Measurements from ENCODE around the gene RAB19. TPM values are rescaled to one million over a fixed set of nuclear protein-coding genes. Genes with fewer than 3 reads are reported as not detected.

RAB19 gene
- total RNA-seq, 1 donor from 2014 or later = 2.9 TPM

DNA sequence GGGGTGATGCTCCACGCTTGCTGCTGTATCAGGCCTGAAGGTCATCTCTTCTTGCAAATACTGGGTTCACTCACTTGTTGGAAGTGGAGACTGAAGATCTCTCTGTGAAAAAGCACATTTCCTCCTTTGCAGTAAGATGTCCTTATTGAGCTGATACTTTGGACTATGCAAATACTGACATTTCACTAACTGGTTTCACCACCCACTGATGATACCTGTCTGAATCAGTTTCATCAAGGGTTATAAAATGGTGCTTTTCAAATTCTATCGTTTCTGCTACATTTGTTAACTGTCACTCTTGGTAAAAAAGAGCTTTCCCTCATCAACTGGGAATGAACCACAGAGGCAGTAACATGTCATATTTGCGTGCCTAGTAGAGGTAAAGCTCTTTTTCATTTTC, 35.5 kb downstream of the RAB19 start:
- H3K27ac ChIP-seq = no peak overlapping the region
- no peaks in the 10 kb centered on the region for H3K9me3 ChIP-seq
- no peaks in the 10 kb centered on the region for H3K36me3 ChIP-seq
- no peaks in the 10 kb centered on the region for H3K4me1 ChIP-seq
- peaks cover 5% of the 10 kb centered on the region for H3K27me3 ChIP-seq
- no peak for ATAC-seq
- H3K4me3 ChIP-seq = no peak overlapping the region
- TF ChIP-seq, protein P1, sequence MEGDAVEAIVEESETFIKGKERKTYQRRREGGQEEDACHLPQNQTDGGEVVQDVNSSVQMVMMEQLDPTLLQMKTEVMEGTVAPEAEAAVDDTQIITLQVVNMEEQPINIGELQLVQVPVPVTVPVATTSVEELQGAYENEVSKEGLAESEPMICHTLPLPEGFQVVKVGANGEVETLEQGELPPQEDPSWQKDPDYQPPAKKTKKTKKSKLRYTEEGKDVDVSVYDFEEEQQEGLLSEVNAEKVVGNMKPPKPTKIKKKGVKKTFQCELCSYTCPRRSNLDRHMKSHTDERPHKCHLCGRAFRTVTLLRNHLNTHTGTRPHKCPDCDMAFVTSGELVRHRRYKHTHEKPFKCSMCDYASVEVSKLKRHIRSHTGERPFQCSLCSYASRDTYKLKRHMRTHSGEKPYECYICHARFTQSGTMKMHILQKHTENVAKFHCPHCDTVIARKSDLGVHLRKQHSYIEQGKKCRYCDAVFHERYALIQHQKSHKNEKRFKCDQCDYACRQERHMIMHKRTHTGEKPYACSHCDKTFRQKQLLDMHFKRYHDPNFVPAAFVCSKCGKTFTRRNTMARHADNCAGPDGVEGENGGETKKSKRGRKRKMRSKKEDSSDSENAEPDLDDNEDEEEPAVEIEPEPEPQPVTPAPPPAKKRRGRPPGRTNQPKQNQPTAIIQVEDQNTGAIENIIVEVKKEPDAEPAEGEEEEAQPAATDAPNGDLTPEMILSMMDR (IDR thresholded peaks at IDR 0.05) = no peak
- intact Hi-C loops (cut with DNase I) = no loop called here
- no peak for DNase-seq

DNA sequence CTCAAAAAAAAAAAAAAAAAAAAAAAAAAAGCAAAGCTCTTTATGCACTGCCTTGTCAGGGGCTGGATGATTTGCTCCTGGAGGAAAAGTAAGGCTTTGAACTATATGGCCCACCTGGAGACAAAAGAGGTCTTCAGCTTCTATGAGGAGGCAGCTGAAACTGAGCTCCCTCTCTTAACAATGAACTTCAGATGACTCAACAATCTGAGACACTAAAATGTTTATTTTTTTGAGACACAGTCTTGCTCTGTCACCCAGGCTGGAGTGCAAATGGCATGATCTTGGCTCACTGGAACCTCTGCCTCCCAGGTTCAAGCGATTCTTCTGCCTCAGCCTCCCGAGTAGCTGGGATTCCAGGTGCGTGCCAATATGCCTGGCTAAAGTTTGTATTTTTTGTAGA, 36.7 kb downstream of the RAB19 start:
- ATAC-seq (no peak), DNase-seq (no peak)
- Histone ChIP-seq H3K27me3 (peaks cover under 1% of the 10 kb centered on the region), H3K4me3 (no peak overlapping the region), H3K36me3 (no peaks in the 10 kb centered on the region), H3K27ac (no peak overlapping the region), H3K9me3 (no peaks in the 10 kb centered on the region), H3K4me1 (no peaks in the 10 kb centered on the region)
- intact Hi-C loops (cut with DNase I) = no loop called here
- TF ChIP-seq, protein P1 (IDR thresholded peaks at IDR 0.05) = no peak

DNA sequence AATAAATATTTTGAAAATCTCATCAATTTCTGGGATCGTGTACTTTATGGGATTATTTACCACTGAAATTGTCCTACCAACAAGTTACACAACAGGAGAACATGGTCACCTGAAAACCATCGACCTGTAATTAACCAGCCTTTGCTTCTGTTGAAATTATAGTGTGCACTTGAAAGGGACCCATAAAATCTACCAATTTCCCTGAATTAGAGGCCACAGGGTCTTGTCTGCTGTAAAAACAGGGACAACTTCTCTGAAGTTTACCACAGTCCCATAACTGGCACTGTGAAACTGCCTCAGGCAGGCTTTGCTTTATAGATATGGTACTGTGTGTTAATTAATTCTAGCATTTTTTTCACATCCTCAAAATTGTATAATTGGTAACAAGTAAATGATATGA, 37.7 kb downstream of the RAB19 start:
- Histone ChIP-seq H3K4me3 (no peak overlapping the region), H3K36me3 (no peaks in the 10 kb centered on the region), H3K9me3 (no peaks in the 10 kb centered on the region), H3K27me3 (no peaks in the 10 kb centered on the region), H3K27ac (no peak overlapping the region), H3K4me1 (no peaks in the 10 kb centered on the region)
- DNase-seq (no peak), ATAC-seq (no peak)
- TF ChIP-seq, protein P1 (IDR thresholded peaks at IDR 0.05) = no peak
- intact Hi-C loops (cut with DNase I) = no loop called here

DNA sequence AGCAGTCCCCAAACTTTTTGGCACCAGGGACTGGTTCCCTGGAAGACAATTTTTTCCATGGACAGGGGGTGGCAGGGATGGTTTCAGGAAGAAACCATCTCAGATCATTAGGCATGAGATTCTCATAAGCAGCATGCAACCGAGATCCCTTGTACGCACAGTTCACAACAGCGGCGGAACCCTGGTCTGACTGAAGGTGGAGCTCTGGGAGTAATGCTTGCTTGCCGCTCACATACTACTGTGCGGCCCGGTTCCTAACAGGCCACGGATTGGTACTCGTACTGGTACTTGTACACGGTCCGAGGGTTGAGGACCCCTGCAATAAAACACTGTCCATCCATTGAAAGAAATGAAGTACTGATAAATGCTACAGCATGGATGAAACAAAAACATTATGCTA, 42.6 kb downstream of the RAB19 start:
- H3K4me1 ChIP-seq = no peaks in the 10 kb centered on the region
- ATAC-seq (no peak), DNase-seq (peak; percentile 35)
- no peaks in the 10 kb centered on the region for H3K27me3 ChIP-seq
- no peaks in the 10 kb centered on the region for H3K36me3 ChIP-seq
- no peaks in the 10 kb centered on the region for H3K9me3 ChIP-seq
- H3K4me3 ChIP-seq = no peak overlapping the region
- TF ChIP-seq, protein P1 (IDR thresholded peaks at IDR 0.05) = no peak
- intact Hi-C loops (cut with DNase I) = no loop called here
- H3K27ac ChIP-seq = no peak overlapping the region

DNA sequence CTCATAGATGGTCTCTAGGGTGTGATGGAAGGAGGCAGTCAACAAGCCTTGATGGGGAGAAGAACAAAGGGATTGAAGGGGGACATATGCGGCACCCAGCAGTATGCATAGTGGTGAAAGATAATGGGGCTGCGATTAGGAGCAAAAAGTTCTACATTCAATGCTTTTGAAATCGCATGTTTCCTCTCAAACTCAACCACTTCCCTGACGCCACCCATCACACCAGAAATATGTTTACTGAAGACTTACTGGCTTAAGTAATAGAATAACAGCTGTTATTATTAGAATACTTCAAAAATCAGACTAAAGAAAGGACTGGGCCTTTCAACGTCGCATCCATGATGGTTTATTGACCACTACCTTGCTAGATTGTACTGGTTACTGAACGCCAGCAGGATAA, 44.0 kb downstream of the RAB19 start:
- DNase-seq = no peak
- no peak for ATAC-seq

More for the DNA sequence above, 44.0 kb downstream of the RAB19 start:
- TF ChIP-seq, protein P1 (IDR thresholded peaks at IDR 0.05) = no peak
- Histone ChIP-seq H3K4me1 (no peaks in the 10 kb centered on the region), H3K4me3 (no peak overlapping the region), H3K9me3 (no peaks in the 10 kb centered on the region), H3K27ac (no peak overlapping the region), H3K36me3 (peaks cover 7% of the 10 kb centered on the region), H3K27me3 (no peaks in the 10 kb centered on the region)
- intact Hi-C loops (cut with DNase I) = no loop called here

All from upper lobe of right lung (tissue), 1 donor.